GM12892 (cell line): ENCODE data around the gene HLA-DMA.

Experiments
- POLR2A ChIP-seq: IDR thresholded peaks from 2 replicates; pipeline ENCODE4 v1.6.1; 2011; ENCODE audit warnings: low read depth, low read length, control low read depth
- POLR2AphosphoS5 ChIP-seq: IDR thresholded peaks from 2 replicates; pipeline ENCODE4 v1.6.1; 2011; ENCODE audit warnings: low read depth, low read length, control low read depth
- TAF1 ChIP-seq: IDR thresholded peaks from 2 replicates; pipeline ENCODE4 v1.6.1; 2011; ENCODE audit warnings: low read depth, mild to moderate bottlenecking, control low read depth, low read length, borderline replicate concordance

DNA sequence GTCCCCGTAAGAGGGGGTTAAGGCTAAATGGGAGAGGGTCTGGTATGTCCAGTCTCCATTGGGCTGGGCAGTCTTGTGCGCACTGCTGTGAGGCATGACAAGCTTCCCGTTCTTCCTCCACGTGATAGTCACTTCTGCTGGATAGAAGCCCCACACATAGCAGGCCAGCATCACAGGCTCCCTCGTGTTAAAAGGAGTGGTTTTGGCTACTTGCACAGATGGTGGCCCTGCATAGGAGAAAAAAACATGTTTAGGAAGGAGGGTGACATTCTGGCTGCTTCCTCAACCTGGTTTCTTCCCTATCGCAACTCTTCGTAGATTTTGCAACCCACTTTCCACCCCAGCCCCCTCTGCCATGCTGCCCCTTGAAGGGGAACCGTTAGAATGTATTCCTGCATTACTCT, 15.7 kb downstream of the HLA-DMA start:
- TF ChIP-seq POLR2AphosphoS5 (peak; percentile 60; the same call in 1 of the 2 replicates), POLR2A (peak; percentile 42; the same call in 1 of the 2 replicates), TAF1 (no peak)
